ENCODE data around the gene ASIC2. TPM values are rescaled to one million over a fixed set of nuclear protein-coding genes. Genes with fewer than 3 reads are reported as not detected.

Gene ASIC2
- total RNA-seq, 1 experiment from 2014 or later = 0.74 TPM

- Histone ChIP-seq H3K56ac (ENCODE audit: insufficient read length, low read depth, low read length) (no peak overlapping the region), H3K23ac (ENCODE audit: insufficient read length, low read depth, low read length) (no peak overlapping the region), H4K91ac (ENCODE audit: insufficient read length, low read depth, low read length) (no peak overlapping the region), H2BK120ac (ENCODE audit: low read depth, low read length, poor library complexity, severe bottlenecking) (no peak overlapping the region), H3K9ac (ENCODE audit: extremely low read depth, insufficient read length, low read length) (no peak overlapping the region), H2BK12ac (ENCODE audit: insufficient read length, low read depth, low read length) (no peak overlapping the region), H3K14ac (ENCODE audit: insufficient read depth, low read length) (no peak overlapping the region), H3K4me1 (ENCODE audit: insufficient read depth, low read length) (no peaks in the 10 kb centered on the region), H3K4me2 (ENCODE audit: insufficient read depth, insufficient read length, low read length) (no peak overlapping the region), H3K79me1 (ENCODE audit: insufficient read depth, low read depth, low read length, poor library complexity, severe bottlenecking) (no peaks in the 10 kb centered on the region), H4K5ac (ENCODE audit: insufficient read length, low read depth, low read length) (no peak overlapping the region), H2AFZ (ENCODE audit: low read length) (no peak overlapping the region), H3K4ac (ENCODE audit: low read depth, low read length) (no peak overlapping the region), H2BK5ac (ENCODE audit: insufficient read length, low read length) (no peak overlapping the region), H4K20me1 (ENCODE audit: control insufficient read depth, insufficient read depth, insufficient read length) (no peaks in the 10 kb centered on the region), H3K9me3 (ENCODE audit: control insufficient read depth, low read depth, low read length) (no peaks in the 10 kb centered on the region), H3T11ph (ENCODE audit: low read length) (no peak overlapping the region), H2BK15ac (ENCODE audit: low read depth, low read length) (no peak overlapping the region), H4K8ac (replicated peaks; ENCODE audit: insufficient read length, low read depth, low read length) (no peak overlapping the region), H3K27me3 (ENCODE audit: insufficient read depth, low read length) (no peaks in the 10 kb centered on the region), H2AK5ac (ENCODE audit: insufficient read length, low read length) (no peak overlapping the region), H3K79me2 (ENCODE audit: insufficient read depth, low read length) (no peaks in the 10 kb centered on the region), H3K27ac (ENCODE audit: insufficient read length, low read depth, low read length) (no peak overlapping the region), H2BK20ac (ENCODE audit: low read depth, low read length, poor library complexity, severe bottlenecking) (no peak overlapping the region), H3K23me2 (ENCODE audit: insufficient read length, low read depth, low read length, poor library complexity, severe bottlenecking) (no peaks in the 10 kb centered on the region), H3K18ac (ENCODE audit: insufficient read length, low read depth, low read length) (no peak overlapping the region)
- no peak for DNase-seq
- H3K27ac Mint-ChIP-seq = no peak overlapping the region; a peak in 1 of 7 replicates
- H3K36me3 Mint-ChIP-seq (ENCODE audit: insufficient read depth in 1 of 3, low read depth in 3 of 3) = peaks cover 0 to under 1% (median 0%) of the 10 kb centered on the region in 3 experiments; a peak in 1 of 7 replicates
- H3K27me3 Mint-ChIP-seq (ENCODE audit: low read depth) = peaks cover 26% of the 10 kb centered on the region
- H3K9me3 Mint-ChIP-seq = peaks cover 2 to 5% of the 10 kb centered on the region in 2 experiments; a peak in 2 of 5 replicates
- H3K4me1 Mint-ChIP-seq = no peaks in the 10 kb centered on the region
- no CpG with 5 or more reads among the region's 2 CpGs for WGBS (ENCODE audit: extremely low coverage, insufficient read length, low lambda C conversion rate)
- no peak overlapping the region for H3K4me3 Mint-ChIP-seq
- TF ChIP-seq CTCF (conservative IDR thresholded peaks at IDR 0.05) = no peak
Measured at GRCh38 chr17:33099906-33100305, 193.2 kb downstream of the ASIC2 start.

All from H9 (cell line).